Panc1 (cell line): Measurements from ENCODE around the gene SLC6A4. TPM values are rescaled to one million over a fixed set of nuclear protein-coding genes. Genes with fewer than 3 reads are reported as not detected.

Source experiments
- ATAC-seq: fragments of 200-7000 bp; cut with Tn5 transposase; 2 replicates; pipeline ENCODE4 v1.9.1; 2020; ENCODE audit warnings: mild to moderate bottlenecking, moderate library complexity
- BruUV-seq: library from RNA; stranded (reverse); fragments of 400-500 nt; replicated peaks from 2 replicates; lab custom pipeline; 2021; lab: Mats Ljungman, UMichigan
- CTCF ChIA-PET: fragments of 300-600 bp; sonication (Branson Sonifier 250); formaldehyde crosslinking; loops from one replicate; lab custom pipeline; 2022; ENCODE audit warnings: antibody characterized with exemption; lab: Charles Lee
- POLR2A ChIA-PET: fragments of 300-600 bp; sonication (Branson Sonifier 250); formaldehyde crosslinking; loops from one replicate; lab custom pipeline; 2022; ENCODE audit warnings: antibody characterized with exemption; lab: Charles Lee
- DNase-seq: peaks from one replicate; pipeline ENCODE4 v3.0.0-alpha.2; 2010; ENCODE audit warnings: low read depth, low spot score
- H3K27ac ChIP-seq: 2 replicates; pipeline ENCODE4 v1.5.1; 2011; ENCODE audit warnings: mild to moderate bottlenecking, low read length, inconsistent platforms
- H3K27me3 ChIP-seq: fragments of 200-500 bp; sonication (Bioruptor generic); 2 replicates; pipeline ENCODE4 v1.6.0; 2014; ENCODE audit warnings: low read length, inconsistent platforms; ENCODE audit not compliant: control insufficient read depth, insufficient read depth
- H3K36me3 ChIP-seq: fragments of 200-500 bp; sonication (Bioruptor generic); 2 replicates; pipeline ENCODE4 v1.5.1; 2014; ENCODE audit warnings: inconsistent platforms, mild to moderate bottlenecking, low read length, moderate library complexity; ENCODE audit not compliant: control insufficient read depth, insufficient read depth
- H3K4me1 ChIP-seq: 2 replicates; pipeline ENCODE4 v1.5.1; 2011; ENCODE audit warnings: inconsistent platforms, mild to moderate bottlenecking, low read length, moderate library complexity; ENCODE audit not compliant: control insufficient read depth, insufficient read depth
- H3K4me3 ChIP-seq, 2 experiments: 2 replicates each; pipeline ENCODE4 v1.5.1; 2011 to 2012; ENCODE audit warnings: low read depth in 2 of 2, low read length in 2 of 2, mild to moderate bottlenecking in 2 of 2, inconsistent platforms in 1 of 2, moderate library complexity in 1 of 2
- H3K9me3 ChIP-seq: fragments of 200-500 bp; sonication (Bioruptor generic); 2 replicates; pipeline ENCODE4 v1.5.1; 2014; ENCODE audit warnings: low read depth, mild to moderate bottlenecking, inconsistent platforms, low read length, moderate library complexity; ENCODE audit not compliant: control insufficient read depth, insufficient read depth
- CTCF ChIP-seq: fragments of 450-650 bp; IDR thresholded peaks from 2 replicates; pipeline ENCODE4 v1.5.1; 2017; ENCODE audit warnings: mild to moderate bottlenecking
- POLR2AphosphoS5 ChIP-seq: IDR thresholded peaks from 2 replicates; pipeline ENCODE4 v1.6.1; 2012; ENCODE audit warnings: mild to moderate bottlenecking, low read depth, low read length, moderate library complexity
- REST ChIP-seq, 2 experiments: IDR thresholded peaks; 2 replicates each; pipeline ENCODE4 v1.6.1; 2011 to 2012; ENCODE audit warnings: low read depth in 2 of 2, control low read depth in 1 of 2, low read length in 1 of 2, mild to moderate bottlenecking in 1 of 2, moderate library complexity in 1 of 2; ENCODE audit not compliant: insufficient read depth in 1 of 2
- SIN3A ChIP-seq: IDR thresholded peaks from 2 replicates; pipeline ENCODE4 v1.6.1; 2012; ENCODE audit warnings: low read depth, mild to moderate bottlenecking, low read length, moderate library complexity, borderline replicate concordance; ENCODE audit not compliant: insufficient read depth
- TCF7L2 ChIP-seq: IDR thresholded peaks from 2 replicates; pipeline ENCODE4 v1.6.1; 2011; ENCODE audit warnings: mild to moderate bottlenecking, low read depth, low read length, inconsistent platforms
- in situ Hi-C: cut with HindIII; loops from 2 replicates; pipeline ENCODE4 v1.10.0; 2016; ENCODE audit warnings: low sequenced_read_pairs, low pct_unique_long_range_greater_than_20kb
- intact Hi-C: fragments of 100-400 bp; cut with micrococcal nuclease; formaldehyde crosslinking; loops from one replicate; pipeline ENCODE4 v1.10.0; 2022; ENCODE audit not compliant: unreplicated experiment
- total RNA-seq: library from RNA; stranded (reverse); gene quantifications from one replicate; pipeline ENCODE4 v1.2.1, GENCODE V29; 2021; ENCODE audit not compliant: unreplicated experiment

Gene SLC6A4
- total RNA-seq, 1 experiment from 2014 or later: not detected

DNA sequence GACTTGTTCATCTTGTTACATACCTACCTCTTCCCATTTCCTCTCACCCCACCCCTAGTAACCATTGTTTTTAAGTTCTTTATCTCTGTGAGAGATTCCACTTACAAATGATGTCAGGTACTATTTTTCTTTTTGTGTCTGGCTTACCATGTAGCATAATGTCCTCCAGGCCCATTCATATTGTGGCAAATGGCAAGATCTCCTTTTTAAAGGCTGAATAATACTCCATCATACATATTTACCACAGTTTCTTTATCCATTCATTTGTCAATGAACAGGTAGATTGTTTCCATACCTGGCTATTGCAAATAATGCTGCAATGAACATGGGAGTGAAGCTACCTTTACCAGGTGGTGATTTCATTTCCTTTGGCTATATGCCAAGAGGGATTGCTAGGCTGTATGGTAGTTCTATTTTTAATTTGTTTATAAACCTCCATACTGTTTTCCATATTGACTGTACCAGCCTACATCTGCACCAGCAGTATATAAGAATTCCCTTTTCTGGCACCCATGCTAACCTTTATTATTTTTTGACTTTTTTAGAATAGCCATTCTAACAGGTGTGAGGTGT lies 65.0 kb downstream of the SLC6A4 start:
- ChIA-PET CTCF (interaction anchor here (0.6 kb wide), 1 partner anchor 77 kb away, joined by 4 read pairs; no protein-coding TSS in a partner anchor), POLR2A (no interaction called here)
- BruUV-seq: no TSS peak
- peaks cover 20% of the 10 kb centered on the region for H3K36me3 ChIP-seq
- ATAC-seq (no peak), DNase-seq (no peak)
- no peaks in the 10 kb centered on the region for H3K27me3 ChIP-seq
- H3K4me3 ChIP-seq: no peak overlapping the region
- no peak overlapping the region for H3K27ac ChIP-seq
- no peaks in the 10 kb centered on the region for H3K9me3 ChIP-seq
- TF ChIP-seq CTCF (no peak), REST (IDR thresholded peaks at IDR 0.05; ENCODE audit: insufficient read depth in 1 of 2, low read depth in 2 of 2, low read length in 1 of 2) (no peak), POLR2AphosphoS5 (no peak), SIN3A (no peak), TCF7L2 (no peak)
- no peaks in the 10 kb centered on the region for H3K4me1 ChIP-seq
- in situ Hi-C loops (no loop called here), intact Hi-C loops (no loop called here)

GRCh38 chr17:30165960-30166359 lies 69.5 kb downstream of the SLC6A4 start:
- ChIA-PET POLR2A (no interaction called here), CTCF (no interaction called here)
- TF ChIP-seq TCF7L2 (no peak), SIN3A (no peak)
- intact Hi-C loops (no loop called here), in situ Hi-C loops (no loop called here)
- no peaks in the 10 kb centered on the region for H3K27me3 ChIP-seq
- no peak overlapping the region for H3K4me3 ChIP-seq
- DNase-seq: no peak
- no peaks in the 10 kb centered on the region for H3K9me3 ChIP-seq
- H3K36me3 ChIP-seq: no peaks in the 10 kb centered on the region; the same call in 1 of the 2 replicates
- no TSS peak for BruUV-seq
- no peaks in the 10 kb centered on the region for H3K4me1 ChIP-seq
- H3K27ac ChIP-seq: no peak overlapping the region
- no peak for ATAC-seq

- POLR2A ChIA-PET: no interaction called here
- BruUV-seq: no TSS peak
- Histone ChIP-seq H3K27ac (no peak overlapping the region), H3K27me3 (no peaks in the 10 kb centered on the region), H3K36me3 (no peaks in the 10 kb centered on the region; the same call in 1 of the 2 replicates), H3K4me3 (no peak overlapping the region), H3K4me1 (no peaks in the 10 kb centered on the region), H3K9me3 (no peaks in the 10 kb centered on the region)
- TF ChIP-seq REST (IDR thresholded peaks at IDR 0.05; ENCODE audit: insufficient read depth in 1 of 2, low read depth in 2 of 2, low read length in 1 of 2) (no peak), CTCF (no peak), SIN3A (no peak), TCF7L2 (no peak), POLR2AphosphoS5 (no peak)
- CTCF ChIA-PET: no interaction called here
- intact Hi-C loops: no loop called here
- DNase-seq (no peak), ATAC-seq (no peak)
- in situ Hi-C loops: no loop called here
These were observed 70.3 kb downstream of the SLC6A4 start for GRCh38 chr17:30165147-30165546.
